CD4-positive, alpha-beta T cell treated with Interleukin-2 at 100 ng/mL for 4 hours (primary cell): ENCODE results near the gene PCSK6.
"Not testable (repeated sequence)": the region's sequence is repeated elsewhere in the genome, so short reads cannot be mapped to it uniquely, and the experiment has no call there.

Source experiments
- DNase-seq: peaks from one replicate; pipeline ENCODE4 v3.0.0-alpha.2; 2020; ENCODE audit warnings: low spot score

Gene PCSK6

GRCh38 chr15:101481917-101482525 lies 7.5 kb downstream of the PCSK6 start:
- no peak for DNase-seq

GRCh38 chr15:101481381-101481705 lies 8.2 kb downstream of the PCSK6 start:
- DNase-seq, result no peak

GRCh38 chr15:101480613-101481380 lies 8.7 kb downstream of the PCSK6 start:
- no peak for DNase-seq

GRCh38 chr15:101479851-101480612 lies 9.5 kb downstream of the PCSK6 start:
- DNase-seq, result no peak

- DNase-seq, result no peak
Observed at GRCh38 chr15:101479342-101479845, 10.1 kb downstream of the PCSK6 start.

GRCh38 chr15:101478701-101479341 lies 10.7 kb downstream of the PCSK6 start:
- no peak for DNase-seq

GRCh38 chr15:101477851-101478362 lies 11.6 kb downstream of the PCSK6 start:
- no peak for DNase-seq

GRCh38 chr15:101476756-101477155 lies 12.8 kb downstream of the PCSK6 start:
- DNase-seq, result no peak

- no peak for DNase-seq
Observed at GRCh38 chr15:101474983-101475382, 14.5 kb downstream of the PCSK6 start.

- no peak for DNase-seq
Observed at GRCh38 chr15:101474233-101474632, 15.3 kb downstream of the PCSK6 start.

GRCh38 chr15:101472033-101472432 lies 17.5 kb downstream of the PCSK6 start:
- no peak for DNase-seq

- no peak for DNase-seq
Observed at GRCh38 chr15:101470548-101471239, 18.8 kb downstream of the PCSK6 start.

- DNase-seq, result no peak
Observed at GRCh38 chr15:101469520-101470288, 19.8 kb downstream of the PCSK6 start.

- DNase-seq, result no peak
Observed at GRCh38 chr15:101466188-101466587, 23.3 kb downstream of the PCSK6 start.

- DNase-seq, result no peak
Observed at GRCh38 chr15:101464999-101465669, 24.4 kb downstream of the PCSK6 start.

GRCh38 chr15:101464256-101464998 lies 25.1 kb downstream of the PCSK6 start:
- DNase-seq, result no peak

- not testable (repeated sequence) for DNase-seq
Observed at GRCh38 chr15:101463696-101464095, 25.8 kb downstream of the PCSK6 start.

GRCh38 chr15:101463270-101463669 lies 26.2 kb downstream of the PCSK6 start:
- DNase-seq, result no peak

GRCh38 chr15:101461097-101461496 lies 28.4 kb downstream of the PCSK6 start:
- no peak for DNase-seq
